HG03439 (cell line): ENCODE measurements around the gene SNAP29.
"Not testable (repeated sequence)": the region's sequence is repeated elsewhere in the genome, so short reads cannot be mapped to it uniquely, and the experiment has no call there.

Experiments used
- ATAC-seq: cut with Tn5 transposase; IDR thresholded peaks from one replicate; pipeline ENCODE4 v1.9.1; 2021; ENCODE audit warnings: mild to moderate bottlenecking, moderate library complexity; ENCODE audit not compliant: unreplicated experiment

The SNAP29 gene

DNA sequence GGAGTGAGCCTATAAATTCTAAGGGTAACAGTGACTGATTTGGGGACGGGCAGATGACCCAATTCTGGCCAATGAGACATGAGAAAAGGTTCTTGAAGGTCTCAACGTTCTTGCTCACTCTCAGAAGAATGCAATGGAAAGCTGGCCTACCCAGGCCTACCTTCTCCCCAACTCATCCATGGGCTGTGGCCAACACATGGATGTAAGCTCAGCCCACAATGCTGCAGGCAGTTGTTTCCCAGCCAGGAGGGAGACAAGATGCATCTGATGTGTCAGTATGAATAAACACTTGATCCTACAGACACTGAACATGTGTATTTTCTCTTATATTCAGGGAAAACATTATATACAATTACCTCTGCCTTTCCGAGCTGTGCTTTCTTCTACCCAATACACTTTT lies 24.6 kb upstream of the SNAP29 start:
- no peak for ATAC-seq

DNA sequence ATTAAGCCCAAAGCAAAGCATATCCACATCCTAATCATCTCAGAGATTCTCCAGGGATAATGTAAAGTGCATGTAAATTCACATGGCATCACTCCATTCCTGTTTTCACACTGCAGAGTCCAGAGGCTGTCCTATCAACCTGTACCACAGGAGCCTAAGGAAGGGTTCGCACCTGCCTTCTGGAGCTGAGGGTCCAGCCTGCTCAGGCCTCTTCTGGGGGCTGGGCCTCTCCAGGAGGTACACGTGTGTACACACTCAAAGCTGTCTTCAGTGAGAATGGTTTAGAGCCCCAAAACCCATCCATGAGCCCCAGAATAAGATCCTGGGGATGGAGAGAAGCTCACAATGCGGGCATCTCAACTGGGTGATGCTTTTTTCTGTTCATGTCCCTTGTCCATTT lies 24.1 kb upstream of the SNAP29 start:
- no peak for ATAC-seq

DNA sequence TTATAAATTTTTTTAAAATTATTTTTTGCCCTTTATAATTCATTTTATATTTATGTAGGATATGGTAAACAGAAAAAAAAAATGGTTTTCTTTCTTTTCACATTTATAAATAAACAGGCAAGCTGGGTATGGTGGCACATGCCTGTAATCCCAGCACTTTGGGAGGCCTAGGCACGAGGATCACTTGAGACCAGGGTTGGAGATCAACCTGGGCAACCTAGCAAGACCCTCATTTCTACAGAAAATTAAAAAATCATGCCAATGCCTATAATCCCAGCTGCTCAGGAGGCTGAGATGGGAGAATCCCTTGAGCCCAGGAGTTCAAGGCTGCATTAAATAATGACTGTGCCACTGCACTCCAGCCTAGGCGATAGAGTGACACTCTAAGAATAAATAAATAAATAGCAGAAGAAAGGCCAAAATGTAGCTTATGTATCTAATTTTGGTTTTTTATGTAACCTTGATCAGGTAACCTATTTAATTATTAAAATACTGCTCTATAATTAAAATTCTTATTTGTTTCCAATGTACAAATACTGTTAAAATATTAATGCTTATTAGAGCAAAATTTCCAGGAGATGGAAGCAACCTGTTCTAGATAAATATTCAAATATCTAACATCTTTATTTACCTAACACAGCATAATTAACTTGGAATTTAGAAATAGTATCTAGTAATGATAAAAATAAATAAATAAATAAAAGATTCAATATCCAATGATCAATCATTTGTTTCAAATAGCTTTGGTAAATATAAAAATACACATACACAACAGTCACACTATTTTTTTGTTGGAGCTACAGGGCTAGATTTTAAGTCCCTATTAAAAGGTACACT lies 21.6 kb upstream of the SNAP29 start:
- ATAC-seq: no peak

DNA sequence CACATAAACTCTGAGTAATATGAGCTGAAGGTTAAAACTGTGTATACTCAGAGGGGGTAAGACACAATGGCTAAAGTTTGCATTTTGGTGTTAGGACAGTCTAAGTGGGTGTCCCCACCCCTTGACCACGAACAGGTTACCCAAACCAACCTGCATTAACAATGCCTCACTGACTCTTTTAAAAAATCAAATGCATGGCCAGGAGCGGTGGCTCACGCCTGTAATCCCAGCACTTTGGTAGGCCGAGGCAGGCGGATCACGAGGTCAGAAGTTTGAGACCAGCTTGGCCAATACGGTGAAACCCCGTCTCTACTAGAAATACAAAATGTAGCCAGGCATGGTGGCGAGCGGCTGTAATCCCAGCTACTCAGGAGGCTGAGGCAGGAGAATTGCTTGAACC lies 19.5 kb upstream of the SNAP29 start:
- ATAC-seq: not testable (repeated sequence)

DNA sequence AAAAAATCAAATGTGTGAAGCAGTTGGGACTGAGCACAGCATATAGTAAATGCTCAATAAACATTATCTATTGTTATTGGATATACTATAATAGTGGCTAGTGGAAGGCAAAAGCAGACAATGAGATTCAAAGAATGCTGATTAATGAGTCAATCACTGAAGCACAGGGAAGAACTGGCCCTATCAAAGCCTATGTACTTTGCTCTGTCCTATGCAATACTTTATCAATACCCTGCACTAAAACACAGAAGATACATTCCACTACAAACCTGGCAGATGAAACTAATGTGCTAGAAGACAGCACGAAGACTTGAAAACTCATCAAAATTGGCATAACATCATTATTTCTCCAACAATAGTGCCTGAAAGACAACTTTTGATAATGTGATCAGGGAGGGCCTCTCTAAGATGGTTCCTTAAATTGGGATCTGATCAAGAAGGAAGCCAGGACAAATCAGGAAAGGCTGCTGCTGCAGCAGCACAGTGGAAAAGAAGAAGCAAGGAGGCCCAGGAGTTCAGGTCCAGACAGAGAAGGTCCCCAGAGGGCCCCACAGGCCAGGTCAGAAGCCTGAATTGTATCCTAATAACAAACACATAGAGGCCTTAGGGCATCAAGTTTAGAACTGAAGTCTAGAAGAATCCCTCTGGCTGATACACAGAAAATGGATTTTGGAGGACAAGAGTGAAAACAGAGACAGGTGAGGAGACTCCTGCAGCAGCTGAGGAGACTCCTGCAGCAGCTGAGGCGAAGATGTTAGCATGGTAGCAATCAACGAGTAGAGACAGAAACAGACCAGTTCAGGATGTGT lies 18.8 kb upstream of the SNAP29 start:
- no peak for ATAC-seq

DNA sequence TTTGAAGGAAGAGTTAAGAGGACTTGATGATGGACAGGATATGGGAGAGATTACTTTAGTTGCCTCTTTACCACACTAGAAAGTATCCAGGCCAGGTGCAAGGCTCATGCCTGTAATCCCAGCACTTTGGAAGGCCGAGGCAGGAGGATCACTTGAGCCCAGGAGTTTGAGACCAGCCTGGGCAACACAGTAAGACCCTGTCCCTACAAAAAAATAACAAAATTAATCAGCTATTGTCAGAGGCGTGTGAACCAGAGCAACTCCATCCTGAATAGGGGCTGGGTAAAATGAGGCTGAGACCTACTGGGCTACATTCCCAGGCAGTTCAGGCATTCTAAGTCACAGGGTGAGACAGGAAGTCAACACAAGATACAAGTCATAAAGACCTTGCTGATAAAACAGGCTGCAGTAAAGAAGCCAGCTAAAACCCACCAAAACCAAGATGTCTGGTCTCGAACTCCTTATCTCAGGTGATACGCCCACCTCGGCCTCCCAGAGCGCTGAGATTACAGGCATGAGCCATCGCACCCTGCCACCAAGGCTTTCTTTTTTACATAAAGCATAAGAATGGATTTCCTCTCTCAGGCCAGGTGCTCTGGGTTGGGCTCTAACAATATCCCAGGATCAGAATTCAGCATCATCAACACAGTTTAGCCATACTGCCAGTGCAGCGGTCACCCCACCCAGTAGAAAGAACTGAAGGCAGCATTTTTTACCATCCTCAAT lies 18.0 kb upstream of the SNAP29 start:
- no peak for ATAC-seq

DNA sequence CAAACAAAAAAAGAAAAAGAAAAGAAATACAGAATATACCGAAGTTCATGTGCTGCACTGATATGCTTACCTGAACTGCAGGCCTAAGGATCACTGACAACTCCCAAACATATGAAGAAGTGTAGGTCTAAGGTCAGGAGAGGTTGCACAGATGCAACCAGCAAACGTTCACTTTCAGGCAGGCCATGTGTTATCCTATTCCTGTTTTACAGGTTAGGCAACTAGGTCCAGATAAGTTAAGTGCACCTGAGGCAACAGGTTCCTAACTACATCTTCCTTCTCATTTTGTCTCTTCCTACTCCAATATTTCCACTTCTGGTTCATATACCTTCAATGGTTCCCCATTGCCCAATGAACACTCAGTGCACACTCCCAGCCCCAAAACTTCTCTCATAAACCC lies 15.3 kb upstream of the SNAP29 start:
- ATAC-seq: no peak

DNA sequence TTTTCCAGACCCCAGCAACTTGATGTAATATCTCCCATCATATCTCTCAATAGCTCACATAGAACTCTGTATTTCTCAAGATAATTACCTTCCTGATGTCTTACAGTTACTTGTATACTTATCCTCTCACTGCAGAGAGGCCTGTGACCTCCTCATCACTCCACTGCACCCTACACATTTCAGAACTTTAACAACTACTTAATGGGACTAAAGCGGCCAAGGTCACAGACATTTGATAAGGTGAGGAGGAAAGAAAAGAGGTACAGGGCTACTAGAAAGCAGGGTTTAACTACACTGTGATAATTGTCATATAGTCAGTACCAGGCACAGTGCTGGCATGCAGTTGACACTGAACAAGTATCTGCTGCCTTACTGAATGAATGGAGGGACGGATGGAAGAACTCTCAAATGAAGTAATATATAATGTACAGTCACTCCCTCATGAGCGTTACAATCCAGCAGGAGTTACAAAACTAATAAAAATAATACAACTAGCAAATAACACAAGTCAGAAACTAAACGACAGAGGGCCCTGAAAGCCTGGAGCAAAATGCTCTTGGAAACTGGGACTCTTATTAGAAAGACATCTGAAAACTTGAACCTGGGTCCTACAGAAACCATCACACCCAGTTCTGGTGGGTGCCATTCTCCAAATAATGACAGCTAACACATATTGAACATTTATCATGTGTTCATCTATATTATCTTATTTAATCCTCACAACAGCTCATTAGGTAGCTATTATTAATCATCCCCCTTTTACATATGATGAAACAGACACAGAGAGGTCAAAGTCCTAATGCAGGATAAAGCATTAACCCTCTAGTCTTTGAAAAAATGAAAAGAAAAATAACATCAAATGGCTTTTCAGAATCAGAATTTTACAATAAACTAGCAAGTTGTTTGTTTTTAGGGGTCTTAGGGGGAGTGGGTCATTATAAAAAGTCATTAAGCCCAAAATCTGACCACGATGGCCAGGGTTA lies 14.5 kb upstream of the SNAP29 start:
- ATAC-seq: no peak

DNA sequence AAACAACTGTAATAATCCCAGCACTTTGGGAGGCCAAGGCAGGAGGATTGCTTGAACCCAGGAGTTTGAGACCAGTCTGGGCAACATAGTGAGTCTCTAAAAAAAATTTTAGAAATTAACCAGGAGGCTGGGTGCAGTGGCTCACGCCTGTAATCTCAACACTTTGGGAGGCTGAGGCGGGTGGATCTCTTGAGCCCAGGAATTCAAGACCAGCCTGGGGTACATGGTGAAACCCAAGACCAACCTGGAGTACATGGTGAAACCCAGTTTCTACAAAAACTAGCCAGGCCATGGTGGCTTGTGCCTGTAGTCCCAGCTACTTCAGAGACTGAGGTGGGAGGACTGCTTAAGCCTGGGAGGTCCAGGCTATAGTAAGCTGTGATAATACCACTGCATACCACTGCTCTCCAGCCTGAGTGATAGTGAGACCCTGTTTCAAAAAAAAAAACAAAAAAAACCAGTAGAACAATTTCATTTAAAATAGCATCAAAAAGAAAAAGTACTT lies 11.4 kb upstream of the SNAP29 start:
- ATAC-seq: no peak

DNA sequence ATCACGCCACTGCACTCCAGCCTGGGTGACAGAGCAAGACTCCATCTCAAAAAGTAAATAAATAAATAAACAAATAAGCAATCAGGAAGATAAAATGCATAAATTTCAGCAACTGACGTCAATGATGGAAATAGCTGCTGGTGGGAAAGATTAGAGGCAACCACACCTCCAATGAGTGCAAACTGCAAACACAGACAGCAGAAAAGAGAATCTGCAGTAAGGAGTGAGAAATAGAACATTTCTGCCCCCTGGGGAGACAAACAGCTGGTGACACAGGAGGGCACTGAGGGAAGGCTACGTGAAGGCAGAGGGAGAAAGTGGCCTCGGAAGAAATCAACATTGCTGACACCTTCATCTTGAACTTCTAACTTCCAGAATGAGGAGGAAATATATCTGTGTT lies 6.7 kb upstream of the SNAP29 start:
- ATAC-seq: no peak

DNA sequence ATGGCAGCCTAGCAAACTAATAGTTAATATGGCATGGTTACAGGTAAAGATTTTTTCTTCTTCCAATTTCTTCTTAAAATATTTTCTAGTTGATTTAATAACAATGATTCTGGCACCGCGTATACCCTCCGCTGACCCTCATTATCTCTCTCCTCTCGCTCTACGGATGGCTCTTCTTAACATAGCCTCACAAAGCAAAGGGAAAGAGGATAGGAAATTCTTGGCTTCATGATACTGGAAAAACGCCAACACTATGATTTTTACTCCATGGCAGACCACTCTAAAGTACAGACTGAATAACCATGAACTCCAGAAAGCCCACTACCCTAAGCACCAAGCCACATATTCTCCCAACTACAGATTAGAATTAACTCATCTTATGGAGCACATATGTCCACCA lies 6.3 kb upstream of the SNAP29 start:
- ATAC-seq: no peak

DNA sequence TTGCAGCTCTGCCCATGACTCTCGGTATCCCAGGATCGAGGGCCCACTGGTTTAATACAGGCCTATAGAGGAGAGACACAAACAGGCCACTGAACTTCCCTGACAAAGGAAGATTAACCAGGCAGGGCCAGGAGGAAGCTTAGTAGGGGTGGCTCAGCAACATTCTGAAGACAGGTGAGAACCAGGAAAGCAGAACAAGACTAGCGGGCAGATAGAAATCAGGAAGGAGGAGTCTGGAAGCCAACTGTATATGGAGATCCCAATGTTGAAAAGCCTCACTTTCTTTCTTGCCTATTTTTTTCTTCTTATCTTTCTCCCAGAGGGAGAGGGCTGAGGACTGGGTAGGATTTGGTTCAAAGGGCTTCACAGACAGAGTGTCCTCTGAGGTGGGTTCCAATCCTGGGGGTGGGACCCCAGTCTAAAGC lies 5.6 kb upstream of the SNAP29 start:
- ATAC-seq: no peak

DNA sequence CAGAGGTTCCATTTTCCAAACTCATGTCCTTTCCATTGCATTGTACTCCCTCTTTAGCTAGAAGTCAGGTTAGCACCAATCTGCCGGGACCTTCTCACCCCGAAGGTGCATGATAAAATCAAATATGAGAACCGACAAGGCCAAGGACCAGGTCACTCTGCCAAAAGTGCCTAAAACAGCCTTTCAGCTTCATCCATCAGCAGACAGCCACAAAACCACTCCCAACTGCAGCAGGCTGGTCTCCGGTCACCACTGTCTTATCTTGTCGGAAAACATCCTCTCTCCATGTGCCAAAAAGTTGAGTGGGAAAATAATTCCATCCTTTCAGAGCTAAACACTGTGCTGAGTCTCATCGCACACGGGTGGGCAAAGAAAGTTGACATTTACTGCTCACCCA lies 1.6 kb upstream of the SNAP29 start:
- no peak for ATAC-seq

DNA sequence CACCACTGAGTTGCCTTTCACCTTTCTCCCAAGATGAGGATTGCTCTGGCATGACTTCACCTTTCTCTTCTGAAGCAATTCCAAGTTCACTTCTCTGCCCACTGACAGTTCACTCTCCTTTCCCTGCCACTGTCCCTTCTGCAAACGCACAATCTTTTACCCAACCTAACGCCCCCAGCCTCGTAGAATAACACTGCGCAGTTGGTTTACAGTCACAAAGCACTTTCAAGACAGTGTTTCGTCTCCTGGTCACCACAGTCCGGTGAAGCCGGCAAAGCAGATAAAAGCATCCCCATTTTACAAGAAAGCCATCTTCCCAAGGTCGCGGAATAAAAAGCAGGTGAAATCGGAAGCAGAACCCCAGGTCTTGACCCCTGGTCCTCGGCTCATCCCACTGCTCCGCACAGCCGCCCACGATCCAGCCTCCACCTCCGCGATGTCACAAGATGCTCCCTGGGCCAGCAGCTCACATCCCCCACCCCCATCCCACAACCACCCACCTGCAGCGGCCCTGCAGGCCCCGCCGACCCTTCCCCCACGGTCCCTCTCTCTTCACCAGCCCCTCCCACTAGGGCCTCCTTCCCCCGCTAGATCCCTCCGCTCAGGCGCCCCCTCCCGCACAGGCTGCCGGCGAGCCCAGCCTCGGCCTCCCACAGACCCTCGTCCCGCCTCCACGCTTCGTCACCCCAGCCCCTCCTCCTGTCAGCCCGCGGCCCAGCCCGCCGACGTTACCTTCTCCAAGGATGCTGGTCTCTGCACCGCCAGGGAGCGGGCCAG lies 781 bp upstream of the SNAP29 start:
- ATAC-seq: peak; percentile 49

DNA sequence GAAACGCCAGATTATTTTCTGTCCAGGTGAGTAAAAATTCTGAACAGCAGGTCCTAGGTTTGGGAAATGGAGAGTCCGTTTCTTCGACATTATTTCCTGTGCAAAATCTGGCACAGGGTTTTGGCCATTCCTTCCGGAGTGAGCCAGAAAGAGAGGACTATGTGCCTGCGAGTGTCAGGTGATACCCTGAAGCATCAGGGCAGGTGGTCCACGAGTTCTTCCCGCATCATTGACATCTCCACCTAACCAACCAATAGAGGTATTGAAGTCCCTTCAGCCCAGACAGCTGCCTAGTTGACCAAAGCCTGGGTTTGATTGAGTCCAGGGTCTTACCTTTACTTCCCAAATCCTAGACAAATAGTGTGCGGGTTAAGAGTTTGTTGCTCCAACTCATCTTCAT lies 808 bp downstream of the SNAP29 start:
- ATAC-seq: no peak

DNA sequence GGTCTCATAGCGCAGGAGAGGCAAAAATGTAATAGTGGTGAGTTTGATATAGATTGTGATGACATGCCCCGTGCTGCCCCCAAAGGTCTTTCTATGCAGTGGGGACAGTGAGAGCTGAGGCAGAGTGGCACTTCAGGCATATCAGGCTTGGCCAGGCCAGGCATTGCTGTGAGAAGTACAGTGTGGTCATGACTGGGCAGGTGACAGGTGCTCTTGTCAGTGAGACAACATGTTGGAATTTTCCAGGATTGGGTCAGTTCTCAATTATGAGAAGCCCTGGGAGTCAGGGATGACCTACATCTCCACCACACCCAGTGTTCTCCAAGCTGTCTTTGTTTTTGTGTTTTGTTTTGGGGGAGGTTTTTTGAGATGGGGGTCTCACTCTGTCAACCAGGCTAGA lies 3.7 kb downstream of the SNAP29 start:
- no peak for ATAC-seq

DNA sequence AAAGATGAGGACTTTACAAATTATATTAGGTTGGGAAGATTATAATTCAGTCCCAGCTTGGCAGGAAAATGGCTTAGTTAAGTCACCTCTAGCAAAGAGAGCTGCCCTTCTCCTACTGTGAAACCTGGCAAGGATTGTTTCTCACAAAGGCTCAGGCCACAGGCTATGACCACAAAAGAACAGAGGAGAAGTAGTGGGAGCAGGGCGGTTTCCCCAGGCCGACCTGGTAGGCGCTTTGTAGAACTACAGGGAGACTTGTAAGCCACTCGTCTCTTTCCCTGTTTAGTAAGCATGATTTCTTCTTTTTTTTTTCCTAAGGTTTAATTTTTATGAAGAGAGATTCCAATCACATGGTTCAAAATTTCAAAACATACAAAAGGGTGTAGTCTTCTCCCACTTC lies 4.6 kb downstream of the SNAP29 start:
- no peak for ATAC-seq

DNA sequence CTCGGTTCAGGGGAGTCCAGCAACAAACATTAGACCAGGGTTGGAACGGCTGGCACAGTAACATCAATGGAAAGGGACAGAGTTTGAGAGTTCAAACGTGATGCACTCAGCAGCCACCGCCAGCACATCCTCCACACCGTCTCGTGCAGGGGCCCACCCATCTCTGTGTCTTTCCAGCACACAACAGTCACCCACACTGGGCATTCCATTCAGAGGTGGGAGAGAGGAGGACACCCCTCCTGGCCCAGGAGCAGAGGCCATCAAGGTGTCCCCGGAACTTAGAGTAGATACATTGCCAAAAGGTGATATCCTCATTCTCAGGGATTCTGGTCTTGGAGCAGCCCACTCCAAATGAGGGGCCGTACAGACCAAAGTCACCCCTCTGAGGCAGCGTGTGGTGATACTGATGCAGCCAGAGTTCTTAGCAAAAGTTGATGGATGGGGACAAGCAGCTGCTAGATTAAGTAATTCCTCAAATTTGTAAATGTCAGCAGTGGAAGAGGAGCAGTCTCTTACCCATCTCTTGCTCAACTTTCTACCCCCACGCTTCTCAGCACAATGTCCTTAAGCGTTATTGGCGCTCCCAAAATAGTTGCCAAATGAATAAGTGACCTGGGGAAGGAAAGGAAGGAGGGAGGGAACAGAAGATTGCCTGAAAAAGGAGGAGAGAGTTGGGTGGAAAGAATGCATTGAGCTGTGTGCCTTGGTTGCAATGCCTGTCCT lies 5.5 kb downstream of the SNAP29 start:
- no peak for ATAC-seq

DNA sequence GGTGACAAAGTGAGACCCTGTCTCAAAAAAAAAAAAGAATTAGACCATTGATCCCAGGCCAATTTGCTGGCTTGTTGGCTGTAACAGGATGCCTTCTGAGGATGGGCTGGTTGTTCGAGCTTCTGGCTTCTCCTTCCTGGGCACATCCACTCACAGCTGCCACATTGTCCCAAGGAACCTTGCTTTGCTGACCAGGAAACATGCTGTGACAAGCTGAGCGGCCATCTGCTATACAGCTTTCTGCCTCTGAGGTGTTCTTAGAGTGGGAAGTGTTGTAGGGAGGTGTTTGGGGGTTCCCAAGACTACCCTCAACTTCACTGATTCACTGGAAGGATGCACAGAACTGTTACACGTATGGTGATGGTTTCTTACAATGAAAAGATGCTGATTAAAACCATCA lies 6.5 kb downstream of the SNAP29 start:
- no peak for ATAC-seq
